GM04503 (cell line): Measurements from ENCODE around the gene KRT37.
"Not testable (repeated sequence)": the region's sequence is repeated elsewhere in the genome, so short reads cannot be mapped to it uniquely, and the experiment has no call there.

Experiments
- DNase-seq: peaks from one replicate; pipeline ENCODE4 v3.0.0-alpha.2; 2012; ENCODE audit warnings: low read depth

KRT37 gene

GRCh38 chr17:41434415-41434814, 10.0 kb upstream of the KRT37 start:
- no peak for DNase-seq

DNA sequence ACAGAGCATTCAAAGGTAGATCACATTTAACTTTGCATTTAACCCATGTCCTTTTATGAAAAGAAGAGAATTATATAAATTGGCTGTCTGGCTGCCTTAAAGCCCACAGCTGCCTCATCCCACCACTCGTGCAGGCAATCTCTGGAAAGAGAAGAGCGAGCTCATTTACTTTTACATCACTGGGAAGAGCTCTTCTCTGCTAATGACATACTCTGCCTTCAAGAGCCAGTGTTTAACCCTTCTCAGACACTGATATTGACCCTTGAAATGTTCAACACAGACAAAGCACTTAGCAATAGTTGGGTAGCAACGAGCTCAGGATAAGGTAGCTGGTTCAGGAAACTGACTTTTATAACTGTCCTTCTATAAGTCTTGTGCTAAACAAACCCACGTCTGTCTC, 9.6 kb upstream of the KRT37 start:
- DNase-seq, result no peak

DNA sequence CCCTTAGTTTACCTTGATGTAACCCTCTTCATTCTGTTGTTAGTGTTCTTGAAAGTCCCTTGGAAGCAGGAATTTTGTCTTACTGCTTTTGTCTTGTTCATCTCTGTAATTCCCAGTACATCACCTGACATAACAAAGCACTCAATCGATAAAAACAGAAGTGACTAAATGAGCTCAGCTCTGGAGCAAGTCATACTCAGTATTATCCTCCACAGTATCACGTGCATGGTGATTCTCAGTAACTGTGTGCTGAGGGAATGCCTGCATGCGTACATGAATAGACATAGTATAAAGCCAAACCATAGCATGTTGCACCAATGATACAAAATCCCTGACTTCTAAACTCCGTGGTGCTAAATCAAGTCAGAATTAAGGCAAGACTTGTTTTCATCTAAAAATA, 9.2 kb upstream of the KRT37 start:
- DNase-seq, result no peak

DNA sequence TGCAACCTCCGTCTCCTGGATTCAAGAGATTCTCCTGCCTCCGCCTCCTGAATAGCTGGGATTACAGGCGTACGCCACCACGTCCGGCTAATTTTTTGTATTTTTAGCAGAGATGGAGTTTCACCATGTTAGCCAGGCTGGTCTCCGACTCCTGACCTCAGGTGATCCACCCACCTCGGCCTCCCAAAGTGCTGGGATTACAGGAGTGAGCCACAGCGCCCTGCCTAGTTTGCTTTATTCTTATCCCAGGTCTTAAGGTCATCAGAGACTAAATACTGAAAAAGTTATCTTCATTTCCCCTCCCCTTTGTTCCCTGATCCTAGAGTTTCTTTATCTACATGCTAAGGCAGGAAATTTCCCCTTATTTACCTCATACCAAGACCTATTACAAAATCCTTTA, 6.0 kb upstream of the KRT37 start:
- not testable (repeated sequence) for DNase-seq

- DNase-seq, result no peak
These were observed 5.3 kb upstream of the KRT37 start for GRCh38 chr17:41429667-41430066.

DNA sequence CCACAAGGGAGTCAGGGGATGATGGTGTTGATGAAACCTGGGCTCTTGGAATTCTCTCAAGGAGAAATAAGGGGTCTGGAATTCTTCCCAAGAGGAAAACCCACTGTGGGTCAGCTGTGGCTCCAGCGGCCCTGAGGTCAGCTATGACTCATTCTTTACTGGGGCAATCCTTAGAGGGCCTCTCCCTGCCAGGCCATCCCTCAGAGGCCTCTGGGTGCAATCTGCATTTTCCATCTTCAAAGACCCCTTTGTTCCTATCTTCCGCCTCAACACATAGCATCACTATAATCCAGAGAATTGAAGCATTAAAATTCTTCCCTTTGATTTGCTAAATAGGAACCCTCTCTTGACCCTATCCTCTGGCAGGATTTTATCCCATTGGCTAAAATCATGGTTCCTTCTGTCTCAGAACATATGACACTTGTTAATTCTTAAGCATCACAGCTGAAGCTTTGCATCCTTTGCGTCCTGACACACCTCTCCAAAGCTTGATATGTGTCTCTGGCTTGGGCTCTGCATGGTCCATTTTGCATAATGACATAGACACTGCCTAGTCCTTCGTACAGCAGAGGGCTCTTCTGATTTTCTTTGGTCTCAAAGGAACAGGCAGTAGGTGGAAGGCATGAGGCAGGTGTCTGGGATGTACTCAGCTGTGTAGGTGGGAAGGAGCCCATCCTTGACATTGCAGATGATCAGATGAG, 4.4 kb upstream of the KRT37 start:
- DNase-seq, result no peak

DNA sequence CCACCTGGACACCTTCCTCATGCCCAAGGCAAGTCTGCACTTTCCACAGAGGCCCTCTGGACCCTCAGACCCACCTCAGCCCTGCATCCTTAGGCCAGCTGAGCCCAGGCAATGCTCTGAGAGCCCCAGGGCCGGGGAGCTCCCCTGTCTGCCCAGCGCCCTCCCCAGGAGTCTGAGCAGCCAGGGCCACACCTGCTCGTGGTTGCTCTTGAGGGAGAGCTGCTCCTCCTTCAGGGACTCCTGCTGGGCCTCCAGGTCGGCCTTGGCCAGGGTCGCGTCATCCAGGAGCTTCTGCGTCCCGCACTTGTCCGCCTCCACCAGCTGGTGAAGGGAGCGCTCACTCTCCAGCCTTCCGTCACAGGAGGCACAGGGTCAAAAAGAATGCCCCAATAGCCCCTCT, 1.8 kb downstream of the KRT37 start:
- DNase-seq, result not testable (repeated sequence)

DNA sequence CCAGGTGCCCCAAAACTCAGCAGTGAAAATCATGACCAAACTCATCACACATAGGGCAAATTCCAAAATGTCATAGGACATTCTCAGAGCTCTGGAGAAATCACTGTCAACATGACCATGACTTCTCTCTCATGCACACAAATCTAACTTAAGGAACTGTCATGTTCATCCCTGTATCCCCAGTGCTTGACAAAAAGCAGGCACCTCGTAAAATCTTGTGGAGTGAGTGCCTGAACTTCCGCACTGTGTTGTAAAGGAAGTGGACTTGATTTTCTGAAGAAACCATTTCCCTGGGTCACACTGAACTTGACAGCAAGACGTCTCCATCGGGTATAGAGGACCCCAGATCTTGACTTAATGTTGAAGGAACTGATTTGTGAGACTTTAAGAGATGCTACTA, 2.8 kb downstream of the KRT37 start:
- no peak for DNase-seq

- DNase-seq, result no peak
These were observed 3.3 kb downstream of the KRT37 start for GRCh38 chr17:41421116-41421515.

GRCh38 chr17:41420134-41420533, 4.3 kb downstream of the KRT37 start:
- DNase-seq, result no peak

DNA sequence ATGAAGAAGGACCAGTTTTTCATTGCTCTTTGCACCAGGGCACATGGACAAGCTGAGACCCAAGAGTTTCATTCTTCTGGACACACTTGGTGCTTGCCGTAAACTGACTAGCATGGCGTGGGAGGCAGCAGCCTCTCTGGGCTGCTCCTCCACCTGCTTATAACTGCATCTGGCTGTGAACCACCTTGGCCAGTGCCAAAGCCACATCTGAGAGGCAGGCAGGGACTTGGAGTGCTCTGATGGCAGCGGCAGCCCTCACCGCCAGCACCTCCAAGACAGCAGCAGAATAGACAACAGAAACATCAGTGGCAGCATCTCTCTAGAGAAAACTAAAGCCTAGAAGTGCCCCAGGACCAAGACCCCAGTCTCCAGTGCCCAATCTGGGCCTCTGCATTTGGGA, 4.7 kb downstream of the KRT37 start:
- DNase-seq, result no peak

DNA sequence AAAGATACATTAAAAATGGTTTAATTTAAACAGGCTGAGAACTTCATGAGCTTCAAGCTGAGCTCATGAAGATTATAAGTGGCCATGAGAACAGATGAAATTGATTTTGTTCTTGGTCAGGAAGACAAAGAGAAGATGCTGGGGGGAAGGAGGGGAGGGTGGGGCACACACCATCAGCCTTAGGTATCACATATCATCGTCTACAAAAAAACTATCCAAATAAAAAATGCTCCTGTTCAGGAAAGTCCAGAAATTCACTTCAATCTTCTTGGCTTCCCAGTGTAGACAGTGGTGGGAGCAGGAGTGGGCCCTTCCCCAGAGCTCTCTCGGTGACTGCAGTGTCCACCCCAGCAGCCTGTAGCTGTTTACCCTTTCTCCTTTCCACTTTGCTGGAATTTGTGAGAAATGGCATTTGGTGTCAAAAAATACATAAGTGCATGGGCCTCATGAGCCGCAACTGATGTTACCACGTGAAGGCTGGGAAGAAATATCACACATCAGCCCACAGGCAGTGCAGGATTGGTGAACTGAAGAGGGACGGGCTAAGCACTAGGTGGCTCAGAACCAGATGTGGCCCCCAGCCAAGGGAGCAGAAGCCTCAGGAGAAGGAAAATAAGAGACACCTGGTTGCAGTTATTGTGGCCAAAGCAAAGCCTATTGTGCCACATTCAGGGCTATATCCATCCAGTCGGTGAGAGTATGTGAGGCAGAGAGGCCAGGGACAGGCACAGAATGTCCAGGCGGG, 6.1 kb downstream of the KRT37 start:
- no peak for DNase-seq

- no peak for DNase-seq
These were observed 6.8 kb downstream of the KRT37 start for GRCh38 chr17:41417576-41418015.

DNA sequence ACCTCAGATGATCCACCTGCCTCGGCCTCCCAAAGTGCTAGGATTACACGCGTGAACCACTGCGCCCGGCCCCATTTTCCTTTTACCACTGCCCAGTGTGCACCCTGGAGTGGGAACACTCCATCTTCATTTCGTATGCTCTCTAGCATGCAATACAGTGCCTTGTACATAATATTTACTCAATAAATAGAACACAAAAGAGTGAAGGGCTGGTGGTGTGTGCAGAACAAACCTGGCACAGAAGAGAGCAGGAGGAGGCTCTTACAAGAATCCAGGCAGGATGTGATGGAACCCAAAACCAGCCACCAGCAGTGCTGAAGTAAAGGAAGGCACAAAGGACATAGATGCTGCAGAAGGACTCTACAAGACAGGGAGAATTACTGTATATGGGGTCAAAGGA, 7.3 kb downstream of the KRT37 start:
- DNase-seq, result no peak

DNA sequence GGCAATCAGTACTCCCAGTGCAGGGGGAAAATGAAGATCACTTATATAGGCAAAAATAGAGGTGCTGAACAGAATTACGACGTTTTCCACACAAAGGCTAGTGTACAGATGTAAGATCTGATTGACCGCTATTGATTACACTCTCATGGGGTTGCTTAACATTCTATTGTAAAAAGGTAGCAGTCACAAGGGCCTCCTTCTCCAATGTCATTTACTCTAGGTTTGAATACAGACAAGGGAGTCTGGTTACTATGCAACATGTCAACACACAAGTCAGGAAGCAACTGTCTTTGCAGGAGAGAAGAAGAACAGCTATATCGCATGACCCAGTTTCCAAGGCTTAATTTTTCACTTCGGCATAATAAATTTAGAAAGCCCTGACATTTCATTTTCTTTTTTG, 7.9 kb downstream of the KRT37 start:
- no peak for DNase-seq

GRCh38 chr17:41415833-41416335, 8.5 kb downstream of the KRT37 start:
- DNase-seq, result peak; percentile 67

GRCh38 chr17:41415411-41415810, 9.0 kb downstream of the KRT37 start:
- no peak for DNase-seq

GRCh38 chr17:41413982-41414381, 10.4 kb downstream of the KRT37 start:
- no peak for DNase-seq

DNA sequence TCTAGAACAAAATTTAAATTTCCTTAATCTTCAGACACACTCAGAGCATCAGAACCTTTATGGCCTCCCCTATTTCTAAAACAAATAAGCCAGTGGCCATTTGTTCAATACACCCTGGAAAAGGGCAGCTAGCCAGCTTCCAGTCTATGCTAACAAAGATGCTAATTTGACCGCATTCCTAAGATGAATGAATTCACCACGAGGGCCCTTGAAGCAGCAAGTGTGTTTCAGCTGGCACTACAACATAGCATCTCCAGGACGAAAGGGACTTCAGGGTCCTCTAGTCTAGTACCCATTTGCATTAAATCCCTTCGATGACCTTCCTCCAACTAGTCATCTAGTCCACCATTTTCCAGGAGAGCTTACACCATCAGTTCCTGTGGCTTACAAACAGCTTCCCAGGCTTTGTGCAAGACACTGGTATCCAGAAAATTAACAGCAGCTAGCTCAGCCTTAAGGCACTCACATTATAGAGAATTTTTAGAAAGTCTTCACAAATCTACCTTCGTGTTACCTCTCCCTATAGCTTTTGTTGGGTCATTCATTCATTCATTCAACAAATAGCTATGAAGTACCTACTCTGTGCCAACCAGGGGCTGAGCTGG, 10.9 kb downstream of the KRT37 start:
- DNase-seq, result no peak

- no peak for DNase-seq
These were observed 13.1 kb downstream of the KRT37 start for GRCh38 chr17:41411072-41411840.

GRCh38 chr17:41407226-41407625, 17.2 kb downstream of the KRT37 start:
- no peak for DNase-seq

DNA sequence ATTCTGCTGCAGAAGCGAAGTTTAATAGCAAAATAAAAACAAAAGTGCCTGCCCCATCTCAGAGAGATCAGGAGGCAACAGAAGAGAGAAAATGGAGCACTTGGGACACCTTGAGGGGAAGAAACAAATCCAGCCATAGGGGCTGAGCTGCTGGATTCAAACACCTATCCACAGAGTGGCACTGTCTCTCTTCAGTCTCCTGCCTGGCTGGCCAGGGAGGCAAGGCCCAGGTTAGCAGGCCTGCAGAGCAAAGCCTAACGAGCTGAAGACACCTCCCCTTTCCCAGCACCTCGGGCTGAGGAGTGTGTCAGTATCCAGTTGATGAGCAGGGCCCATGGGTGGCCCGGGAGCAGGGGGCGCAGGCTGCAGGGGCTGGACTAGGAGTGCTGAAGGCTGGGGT, 18.2 kb downstream of the KRT37 start:
- no peak for DNase-seq
